Measurements from ENCODE around the gene LRCH3.

DNA sequence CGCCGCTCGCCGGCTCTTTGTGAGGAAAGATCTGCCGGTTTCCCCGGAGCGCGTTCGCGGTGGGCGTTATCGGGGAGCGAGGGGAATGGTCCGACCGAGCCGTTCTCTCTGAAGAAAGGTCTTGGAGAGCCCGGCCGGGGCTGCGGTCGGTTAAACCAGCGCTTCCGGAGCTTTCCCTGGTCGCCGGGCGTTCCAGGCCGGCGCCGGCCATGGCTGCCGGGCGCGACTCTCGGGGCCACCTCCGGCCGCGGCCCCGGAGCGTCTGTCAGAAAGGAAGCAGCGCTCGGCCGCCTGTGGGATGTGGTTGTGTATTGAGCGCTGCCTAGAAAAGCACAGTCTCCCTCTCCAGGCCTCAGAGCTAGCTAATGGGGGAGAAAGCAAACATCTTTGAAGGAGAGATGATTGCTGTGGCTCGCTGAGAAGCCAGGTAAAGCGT is 40.6 kb upstream of the LRCH3 start:
- TF ChIP-seq NFYB (CRISPR knock-in tag; IDR thresholded peaks at IDR 0.05) (no peak), POLR2A (IDR thresholded peaks at IDR 0.05; ENCODE audit: insufficient read depth in 1 of 2, low read depth in 2 of 2, low read length in 2 of 2) (no peak), SPEN (CRISPR knock-in tag; IDR thresholded peaks at IDR 0.05; ENCODE audit: low read depth) (no peak), RAD21 (CRISPR knock-in tag; IDR thresholded peaks at IDR 0.05) (0 out of 2 replicates have a peak, but pooled peaks have one; percentile 21), GABPB1 (CRISPR knock-in tag; IDR thresholded peaks at IDR 0.05) (0 out of 2 replicates have a peak, but pooled peaks have one; percentile 19)
- TF ChIP-seq, protein P1, sequence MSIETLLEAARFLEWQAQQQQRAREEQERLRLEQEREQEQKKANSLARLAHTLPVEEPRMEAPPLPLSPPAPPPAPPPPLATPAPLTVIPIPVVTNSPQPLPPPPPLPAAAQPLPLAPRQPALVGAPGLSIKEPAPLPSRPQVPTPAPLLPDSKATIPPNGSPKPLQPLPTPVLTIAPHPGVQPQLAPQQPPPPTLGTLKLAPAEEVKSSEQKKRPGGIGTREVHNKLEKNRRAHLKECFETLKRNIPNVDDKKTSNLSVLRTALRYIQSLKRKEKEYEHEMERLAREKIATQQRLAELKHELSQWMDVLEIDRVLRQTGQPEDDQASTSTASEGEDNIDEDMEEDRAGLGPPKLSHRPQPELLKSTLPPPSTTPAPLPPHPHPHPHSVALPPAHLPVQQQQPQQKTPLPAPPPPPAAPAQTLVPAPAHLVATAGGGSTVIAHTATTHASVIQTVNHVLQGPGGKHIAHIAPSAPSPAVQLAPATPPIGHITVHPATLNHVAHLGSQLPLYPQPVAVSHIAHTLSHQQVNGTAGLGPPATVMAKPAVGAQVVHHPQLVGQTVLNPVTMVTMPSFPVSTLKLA (IDR thresholded peaks at IDR 0.05): no peak
